ENCODE data around the gene NECAB2. TPM values are rescaled to one million over a fixed set of nuclear protein-coding genes. Genes with fewer than 3 reads are reported as not detected.
A peak's percentile ranks its signal among the peaks of the same experiment; 100 is the strongest.

NECAB2 gene
- total RNA-seq, 1 donor from 2014 or later: 6.5 TPM

GRCh38 chr16:83955218-83956130, 12.6 kb upstream of the NECAB2 start:
- peaks cover 9% of the 10 kb centered on the region for H3K4me1 Mint-ChIP-seq (ENCODE audit: unreplicated experiment)
- no peak overlapping the region for H3K27ac Mint-ChIP-seq
- DNase-seq (ENCODE audit: extremely low spot score, unreplicated experiment): no peak
- H3K36me3 Mint-ChIP-seq: no peaks in the 10 kb centered on the region
- H3K4me3 Mint-ChIP-seq: peak overlapping the region; percentile 22
- no peaks in the 10 kb centered on the region for H3K27me3 Mint-ChIP-seq
- H3K9me3 Mint-ChIP-seq: no peaks in the 10 kb centered on the region
- TF ChIP-seq CTCF (conservative IDR thresholded peaks at IDR 0.05): no peak

GRCh38 chr16:83956336-83957289, 11.4 kb upstream of the NECAB2 start:
- Mint-ChIP-seq H3K4me3 (no peak overlapping the region), H3K36me3 (no peaks in the 10 kb centered on the region), H3K4me1 (ENCODE audit: unreplicated experiment) (peaks cover 9% of the 10 kb centered on the region), H3K9me3 (no peaks in the 10 kb centered on the region), H3K27me3 (no peaks in the 10 kb centered on the region), H3K27ac (no peak overlapping the region)
- peak; percentile 87 for DNase-seq (ENCODE audit: extremely low spot score, unreplicated experiment)
- TF ChIP-seq CTCF (conservative IDR thresholded peaks at IDR 0.05): peak; percentile 94

GRCh38 chr16:83957296-83957855, 10.7 kb upstream of the NECAB2 start:
- no peaks in the 10 kb centered on the region for H3K9me3 Mint-ChIP-seq
- DNase-seq (ENCODE audit: extremely low spot score, unreplicated experiment): no peak
- H3K27ac Mint-ChIP-seq: no peak overlapping the region
- H3K4me1 Mint-ChIP-seq (ENCODE audit: unreplicated experiment): peaks cover 9% of the 10 kb centered on the region
- no peak overlapping the region for H3K4me3 Mint-ChIP-seq
- no peaks in the 10 kb centered on the region for H3K27me3 Mint-ChIP-seq
- H3K36me3 Mint-ChIP-seq: no peaks in the 10 kb centered on the region
- no peak for TF ChIP-seq CTCF (conservative IDR thresholded peaks at IDR 0.05)

GRCh38 chr16:83958137-83958845, 9.8 kb upstream of the NECAB2 start:
- DNase-seq (ENCODE audit: extremely low spot score, unreplicated experiment): no peak
- no peak for TF ChIP-seq CTCF (conservative IDR thresholded peaks at IDR 0.05)
- Mint-ChIP-seq H3K36me3 (no peaks in the 10 kb centered on the region), H3K27me3 (no peaks in the 10 kb centered on the region), H3K4me1 (ENCODE audit: unreplicated experiment) (peaks cover 9% of the 10 kb centered on the region), H3K27ac (no peak overlapping the region), H3K9me3 (no peaks in the 10 kb centered on the region), H3K4me3 (no peak overlapping the region)

Measured in type B pancreatic cell (in vitro differentiated cells).